Naive B cell (primary cell): Measurements from ENCODE around the gene C19orf44. TPM values are rescaled to one million over a fixed set of nuclear protein-coding genes. Genes with fewer than 3 reads are reported as not detected.

ENCODE experiments used
- ATAC-seq, 2 donors: fragments of 150-1000 bp; cut with Tn5 transposase; 2 replicates each; pipeline ENCODE4 v1.10.0; 2021; ENCODE audit warnings: low read depth in 2 of 2, mild to moderate bottlenecking in 2 of 2, moderate library complexity in 2 of 2
- DNase-seq: peaks from one replicate; pipeline ENCODE4 v3.0.0; 2022
- H3K27ac Mint-ChIP-seq, 6 donors: one replicate each; pipeline ENCODE4 v1.8.0; 2020 to 2022; ENCODE audit warnings: mild to moderate bottlenecking in 6 of 6, mixed read lengths in 6 of 6, moderate library complexity in 5 of 6, inconsistent platforms in 2 of 6
- H3K27me3 Mint-ChIP-seq, 3 donors: one replicate each; pipeline ENCODE4 v1.8.0; 2021 to 2022; ENCODE audit warnings: mixed read lengths in 3 of 3, mild to moderate bottlenecking in 1 of 3
- H3K36me3 Mint-ChIP-seq, 2 donors: one replicate each; pipeline ENCODE4 v1.8.0; 2020 to 2022; ENCODE audit warnings: mixed read lengths in 2 of 2, inconsistent platforms in 1 of 2, mild to moderate bottlenecking in 1 of 2
- H3K4me1 Mint-ChIP-seq, 3 donors: one replicate each; pipeline ENCODE4 v1.8.0; 2020 to 2022; ENCODE audit warnings: mixed read lengths in 3 of 3, inconsistent platforms in 1 of 3, mild to moderate bottlenecking in 1 of 3, moderate library complexity in 1 of 3
- H3K4me3 Mint-ChIP-seq, 8 donors: one replicate each; pipeline ENCODE4 v1.8.0; 2020 to 2022; ENCODE audit warnings: mild to moderate bottlenecking in 8 of 8, mixed read lengths in 8 of 8, moderate library complexity in 8 of 8, inconsistent platforms in 2 of 8
- H3K9me3 Mint-ChIP-seq, 7 donors: one replicate each; pipeline ENCODE4 v1.8.0; 2020 to 2022; ENCODE audit warnings: mixed read lengths in 7 of 7, mild to moderate bottlenecking in 5 of 7, inconsistent platforms in 2 of 7, moderate library complexity in 1 of 7
- polyA plus RNA-seq, 6 donors: library from polyadenylated mRNA; unstranded; fragments of 300-500 nt; fragmentation: Illumina TruSeq; gene quantifications; one replicate each; pipeline ENCODE4 v1.2.3, GENCODE V29; 2021; ENCODE audit warnings: low read depth in 6 of 6

C19orf44 gene
- polyA plus RNA-seq, 6 donors from 2014 or later: 0.74 to 4.6 (median 1.4) TPM; not detected in 1

DNA sequence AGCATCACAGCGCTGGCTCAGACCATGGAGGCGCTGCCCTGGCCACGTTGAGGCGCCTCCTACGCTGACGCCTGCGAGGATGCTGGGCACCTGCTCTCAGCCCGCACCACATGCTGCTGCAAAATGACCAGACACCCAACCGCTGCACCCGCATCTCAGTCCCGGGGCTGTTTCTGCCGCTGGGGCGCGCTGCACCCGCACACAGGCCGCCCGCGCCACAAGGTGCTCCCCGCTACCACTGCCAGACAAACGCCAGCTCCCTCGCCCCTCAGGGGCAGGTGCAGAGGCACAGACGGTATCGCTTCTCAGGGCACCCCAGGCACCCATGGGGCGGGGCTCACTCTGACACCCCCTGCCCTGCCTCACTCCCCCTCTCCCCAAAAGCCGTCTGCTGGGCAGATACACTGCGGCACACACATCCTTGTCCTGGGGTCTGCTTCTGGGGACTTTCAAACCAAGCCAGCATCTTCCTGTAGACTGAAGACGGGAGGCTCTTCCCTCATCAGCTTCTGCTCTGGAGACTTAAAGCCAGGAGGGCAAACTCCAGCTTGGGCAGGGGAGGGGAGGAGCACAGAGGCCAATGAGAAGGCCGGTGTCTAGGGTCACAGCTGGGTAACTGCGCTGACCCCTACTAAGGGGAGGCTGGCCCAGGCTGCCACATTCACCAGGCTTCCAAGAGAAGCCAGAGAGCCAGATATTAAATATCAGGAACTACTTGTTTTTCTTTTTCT is 29.7 kb downstream of the C19orf44 start:
- Mint-ChIP-seq H3K27me3 (no peaks in the 10 kb centered on the region), H3K36me3 (peaks cover 0 to 6% of the 10 kb centered on the region in 2 donors), H3K4me1 (peaks cover 0 to 3% (median 0%) of the 10 kb centered on the region in 3 donors), H3K9me3 (no peaks in the 10 kb centered on the region), H3K27ac (no peak overlapping the region), H3K4me3 (no peak overlapping the region)
- no peak for DNase-seq
- no peak for ATAC-seq

DNA sequence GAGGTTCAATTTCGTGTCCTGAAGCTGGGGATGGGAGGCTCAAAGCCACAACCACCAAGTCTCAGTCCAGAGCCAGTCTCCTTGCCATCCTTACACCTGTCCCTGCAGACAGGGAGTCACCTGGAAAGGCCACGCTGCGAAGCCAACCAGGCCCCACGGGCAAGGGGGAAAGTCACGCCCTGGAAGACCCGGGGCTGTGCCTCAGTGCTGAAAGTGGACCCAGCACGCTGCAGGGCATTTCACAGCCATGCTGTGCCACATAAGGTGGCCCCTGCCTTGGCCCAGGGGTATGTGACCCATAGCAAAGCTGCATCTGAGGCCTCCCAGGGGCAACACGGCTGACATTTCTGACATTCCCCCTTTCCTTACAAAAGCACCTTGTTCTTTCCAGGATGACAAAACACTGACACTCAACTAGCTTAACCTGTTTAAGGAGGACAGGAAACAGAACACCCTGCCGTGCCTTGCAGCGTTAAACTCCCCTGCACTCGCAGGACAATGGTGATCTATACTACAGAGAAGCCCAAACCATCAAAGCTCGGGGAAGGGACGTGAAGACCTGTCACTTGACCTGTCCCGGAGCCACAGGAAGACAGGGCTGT is 31.2 kb downstream of the C19orf44 start:
- Mint-ChIP-seq H3K36me3 (peaks cover 0 to 16% of the 10 kb centered on the region in 2 donors), H3K27ac (peak overlapping the region in 1 of 6 donors; percentile 61)

DNA sequence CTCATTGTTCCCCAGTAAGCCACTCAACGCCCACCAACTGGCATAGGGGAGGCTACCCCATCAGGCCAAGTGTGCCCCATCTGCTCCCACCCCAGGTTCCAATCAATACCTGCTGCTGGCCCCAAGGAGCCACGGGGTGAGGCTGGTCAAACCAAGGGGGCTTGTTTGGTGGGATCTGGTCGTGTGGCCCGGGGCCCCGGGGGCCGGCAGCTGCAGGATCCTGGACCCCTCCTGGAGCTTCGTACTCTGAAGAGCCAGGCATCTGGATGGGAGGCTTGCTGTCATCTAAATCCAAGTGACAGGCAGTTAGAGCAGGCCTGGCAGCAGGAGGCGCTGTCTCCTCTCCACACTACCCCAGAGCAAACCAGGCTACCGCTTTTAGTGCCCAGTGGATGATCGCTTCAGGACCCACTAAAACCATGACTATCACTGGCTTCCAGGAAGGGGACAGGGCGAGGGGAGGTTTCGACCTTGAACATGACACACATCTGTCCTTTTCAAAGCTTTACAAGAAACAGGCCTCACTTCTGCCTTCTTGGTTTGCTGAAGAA is 31.9 kb downstream of the C19orf44 start:
- H3K9me3 Mint-ChIP-seq: no peaks in the 10 kb centered on the region
- H3K36me3 Mint-ChIP-seq: peaks cover 0 to 12% of the 10 kb centered on the region in 2 donors
- H3K4me1 Mint-ChIP-seq: peaks cover 0 to 5% (median 3%) of the 10 kb centered on the region in 3 donors
- H3K27me3 Mint-ChIP-seq: no peaks in the 10 kb centered on the region
- ATAC-seq: peak in 1 of 2 donors; percentile 23
- DNase-seq: peak; percentile 26
- no peak overlapping the region for H3K4me3 Mint-ChIP-seq
- H3K27ac Mint-ChIP-seq: peak overlapping the region in 1 of 6 donors; percentile 61

More for the DNA sequence above, 31.2 kb downstream of the C19orf44 start:
- no peaks in the 10 kb centered on the region for H3K27me3 Mint-ChIP-seq
- ATAC-seq: no peak
- no peak for DNase-seq
- peaks cover 0 to 5% (median 3%) of the 10 kb centered on the region in 3 donors for H3K4me1 Mint-ChIP-seq
- no peak overlapping the region for H3K4me3 Mint-ChIP-seq
- H3K9me3 Mint-ChIP-seq: no peaks in the 10 kb centered on the region

DNA sequence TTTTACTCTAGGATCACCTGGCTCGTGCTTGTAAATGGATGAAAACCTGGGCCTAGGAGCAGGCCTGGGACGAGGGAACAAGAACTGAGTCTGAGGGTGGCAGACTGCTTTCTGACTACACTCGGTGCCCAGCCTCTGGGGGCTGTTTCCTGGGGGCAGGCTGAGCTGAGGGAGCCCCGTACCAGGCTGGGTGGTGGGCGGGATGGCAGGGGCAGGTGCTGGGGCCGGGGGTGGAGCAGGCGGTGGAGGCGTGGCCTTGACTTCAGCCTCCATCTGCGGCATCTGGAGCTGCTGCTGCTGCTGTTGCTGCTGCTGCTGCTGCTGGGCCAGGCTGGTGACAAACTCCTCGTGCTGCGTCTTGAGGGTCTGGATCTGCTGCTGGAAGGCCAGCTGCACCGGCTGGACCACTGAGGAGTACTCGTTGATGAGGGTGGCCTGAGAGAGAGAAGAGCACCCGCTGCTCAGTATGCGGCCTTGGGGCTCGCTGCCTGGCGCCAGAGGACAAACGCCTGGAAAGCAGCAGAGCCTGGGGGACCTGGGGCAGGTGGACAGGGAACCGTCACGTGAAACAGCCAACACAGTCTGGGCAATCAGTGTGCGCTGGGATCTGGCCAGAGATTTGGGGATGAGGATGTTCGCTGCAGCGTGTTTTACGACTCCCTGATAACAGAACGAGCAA is 33.4 kb downstream of the C19orf44 start:
- Mint-ChIP-seq H3K36me3 (peaks cover 0 to 19% of the 10 kb centered on the region in 2 donors), H3K27ac (peak overlapping the region in 1 of 6 donors; percentile 79), H3K4me3 (no peak overlapping the region), H3K4me1 (peaks cover 0 to 9% (median 3%) of the 10 kb centered on the region in 3 donors), H3K27me3 (no peaks in the 10 kb centered on the region), H3K9me3 (no peaks in the 10 kb centered on the region)
- ATAC-seq: no peak
- no peak for DNase-seq

DNA sequence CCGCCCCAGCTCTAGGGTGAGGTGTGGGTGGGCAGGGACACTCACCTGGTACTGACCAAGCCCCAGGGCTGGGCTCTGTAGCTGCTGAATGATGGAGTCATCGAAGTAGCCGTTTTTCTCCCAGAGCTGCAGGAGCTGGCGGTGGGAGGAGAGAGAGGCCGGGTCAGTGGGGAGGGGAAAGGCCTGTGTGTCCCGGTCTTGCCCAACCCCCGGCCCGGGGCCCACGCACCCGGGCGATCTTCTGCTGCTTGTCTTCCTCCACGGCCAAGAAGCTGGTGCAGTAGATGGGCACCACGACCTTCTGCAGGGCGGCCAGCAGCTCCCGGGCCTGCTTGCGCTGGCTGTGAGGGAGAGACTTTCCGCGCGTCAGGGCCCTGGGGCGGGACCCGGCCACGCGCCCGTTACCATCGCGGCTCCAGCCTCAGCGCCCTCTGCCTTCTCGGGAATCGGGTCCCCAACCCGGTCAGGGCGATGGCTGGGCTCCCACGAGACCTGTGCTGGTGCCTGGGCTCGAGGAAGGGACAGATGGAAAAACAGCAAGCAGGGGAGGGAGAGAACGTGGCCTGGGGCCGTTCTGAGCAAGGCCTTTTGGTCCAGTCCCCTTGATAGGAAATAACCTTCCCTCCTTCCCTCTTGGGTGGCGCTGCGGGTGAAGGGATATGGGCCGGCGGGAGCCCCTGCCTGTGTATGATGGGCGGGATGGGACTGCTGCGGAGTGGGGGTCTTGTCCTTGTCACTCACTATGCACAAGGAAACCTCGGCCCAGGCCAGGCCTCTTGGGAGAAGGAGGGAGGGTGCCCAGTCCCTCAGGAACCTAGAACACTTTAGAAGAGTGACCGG is 34.6 kb downstream of the C19orf44 start:
- Mint-ChIP-seq H3K36me3 (peaks cover 0 to 19% of the 10 kb centered on the region in 2 donors), H3K27me3 (no peaks in the 10 kb centered on the region), H3K27ac (peak overlapping the region in 1 of 6 donors; percentile 7), H3K9me3 (no peaks in the 10 kb centered on the region), H3K4me1 (peaks cover 1 to 9% (median 3%) of the 10 kb centered on the region in 3 donors), H3K4me3 (no peak overlapping the region)
- DNase-seq: no peak
- no peak for ATAC-seq

DNA sequence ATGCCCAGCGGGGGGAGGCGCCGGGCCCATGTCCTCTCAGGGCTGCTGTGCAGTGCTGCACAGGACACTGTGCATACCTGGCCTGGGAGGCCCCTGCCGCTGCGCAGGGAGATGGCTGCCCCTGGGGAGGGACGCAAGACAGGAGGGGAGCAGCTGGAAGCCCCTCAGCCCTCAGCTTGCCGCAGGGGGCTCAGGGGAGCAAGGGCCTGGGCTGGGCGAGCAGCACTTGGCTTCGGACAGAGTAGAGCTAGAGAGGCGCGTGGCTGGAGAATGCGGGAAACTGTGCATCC is 35.1 kb downstream of the C19orf44 start:
- ATAC-seq (no peak), DNase-seq (no peak)
- Mint-ChIP-seq H3K36me3 (peaks cover 0 to 23% of the 10 kb centered on the region in 2 donors), H3K27me3 (no peaks in the 10 kb centered on the region), H3K4me1 (peaks cover 6 to 13% (median 7%) of the 10 kb centered on the region in 3 donors), H3K9me3 (no peaks in the 10 kb centered on the region), H3K27ac (peak overlapping the region in 1 of 6 donors; percentile 7), H3K4me3 (no peak overlapping the region)

DNA sequence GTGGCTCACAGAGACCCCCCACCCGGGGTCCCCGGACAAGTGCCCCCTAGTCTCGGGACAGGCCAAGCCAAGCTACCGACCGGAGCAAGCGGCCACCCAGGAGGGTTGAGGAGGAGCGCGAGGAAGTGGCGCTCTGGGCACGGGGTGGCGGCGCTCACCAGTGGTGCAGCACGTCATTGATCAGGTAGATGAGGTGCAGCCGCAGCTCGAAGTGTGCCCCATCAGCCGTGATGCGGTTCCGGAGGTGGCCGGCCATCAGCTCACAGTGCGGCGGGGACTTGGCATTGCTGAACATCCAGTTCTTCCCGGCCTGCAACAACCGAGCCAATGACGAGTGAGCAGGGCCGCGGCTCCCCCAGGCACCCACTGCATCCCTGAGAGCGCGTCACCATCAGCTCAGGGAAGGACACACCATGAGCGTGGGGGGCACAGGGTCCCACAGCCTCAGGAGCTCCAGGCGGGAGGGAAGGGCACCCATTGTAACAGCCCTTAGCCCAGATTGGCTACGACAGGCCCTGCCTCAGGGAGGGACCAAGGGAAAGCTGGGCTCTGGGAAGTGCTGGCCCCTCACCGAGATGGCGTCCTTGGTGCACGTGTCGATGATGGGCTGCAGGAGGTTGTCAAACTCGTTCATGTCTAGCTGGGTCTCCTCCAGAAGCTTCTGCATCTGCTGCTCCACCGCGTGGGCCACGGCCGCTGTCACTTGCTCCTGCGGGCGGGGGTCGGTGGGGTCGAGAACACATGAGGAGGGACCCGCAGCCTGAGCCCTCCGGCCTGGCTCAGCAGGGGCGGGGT is 36.4 kb downstream of the C19orf44 start:
- H3K9me3 Mint-ChIP-seq: no peaks in the 10 kb centered on the region
- no peak overlapping the region for H3K4me3 Mint-ChIP-seq
- DNase-seq (no peak), ATAC-seq (no peak)
- H3K36me3 Mint-ChIP-seq: peaks cover 0 to 30% of the 10 kb centered on the region in 2 donors
- H3K27me3 Mint-ChIP-seq: no peaks in the 10 kb centered on the region
- H3K27ac Mint-ChIP-seq: no peak overlapping the region
- peaks cover 14 to 23% (median 15%) of the 10 kb centered on the region in 3 donors for H3K4me1 Mint-ChIP-seq

DNA sequence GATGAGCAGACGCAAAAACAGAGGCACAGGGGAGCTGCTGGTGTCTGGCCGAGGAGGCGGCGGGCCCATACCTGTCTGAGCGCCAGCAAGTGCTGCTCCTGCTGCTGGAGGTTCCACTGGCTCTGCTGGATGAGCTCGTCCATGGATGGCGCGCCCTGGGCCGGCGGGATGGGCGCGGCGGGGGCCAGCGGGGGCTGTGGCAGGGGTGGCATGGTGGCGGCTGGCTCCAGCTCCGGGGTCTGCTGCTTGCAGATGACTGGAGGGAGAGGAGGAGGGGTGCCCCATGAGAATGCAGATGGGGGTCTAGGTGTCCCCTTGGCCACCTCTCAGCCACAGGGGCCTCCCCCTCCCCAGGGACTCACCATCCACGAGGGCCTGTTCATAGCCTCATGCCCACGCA is 39.2 kb downstream of the C19orf44 start:
- H3K4me3 Mint-ChIP-seq: no peak overlapping the region
- no peaks in the 10 kb centered on the region for H3K9me3 Mint-ChIP-seq
- ATAC-seq: no peak
- H3K27ac Mint-ChIP-seq: no peak overlapping the region
- H3K4me1 Mint-ChIP-seq: peaks cover 37 to 42% (median 38%) of the 10 kb centered on the region in 3 donors
- no peak for DNase-seq
- H3K36me3 Mint-ChIP-seq: peaks cover 0 to 40% of the 10 kb centered on the region in 2 donors
- no peaks in the 10 kb centered on the region for H3K27me3 Mint-ChIP-seq

DNA sequence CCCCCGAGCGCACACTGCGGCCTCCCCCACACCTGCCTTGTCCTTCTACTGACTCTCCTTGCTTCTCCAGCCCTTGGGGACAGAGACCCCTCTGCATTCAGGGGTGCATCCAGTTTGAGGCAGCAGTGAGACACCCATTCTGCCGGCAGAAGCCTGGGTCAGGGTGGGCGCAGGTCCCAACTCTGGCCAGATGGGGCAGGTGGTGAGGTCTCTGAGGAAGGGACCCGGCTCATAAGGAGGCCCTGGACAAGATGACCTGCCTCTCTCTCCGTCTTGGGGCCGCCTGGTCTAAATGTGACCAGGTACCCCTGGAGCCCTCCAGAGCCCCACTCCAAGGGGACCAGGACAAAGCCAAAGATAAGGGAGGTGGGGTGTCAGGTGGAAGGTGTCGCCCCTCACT is 39.9 kb downstream of the C19orf44 start:
- no peak for DNase-seq
- Mint-ChIP-seq H3K4me1 (peaks cover 38 to 42% (median 41%) of the 10 kb centered on the region in 3 donors), H3K4me3 (peak overlapping the region in 1 of 8 donors; percentile 24), H3K9me3 (no peaks in the 10 kb centered on the region), H3K27ac (no peak overlapping the region), H3K27me3 (no peaks in the 10 kb centered on the region), H3K36me3 (peaks cover 0 to 37% of the 10 kb centered on the region in 2 donors)
- no peak for ATAC-seq

DNA sequence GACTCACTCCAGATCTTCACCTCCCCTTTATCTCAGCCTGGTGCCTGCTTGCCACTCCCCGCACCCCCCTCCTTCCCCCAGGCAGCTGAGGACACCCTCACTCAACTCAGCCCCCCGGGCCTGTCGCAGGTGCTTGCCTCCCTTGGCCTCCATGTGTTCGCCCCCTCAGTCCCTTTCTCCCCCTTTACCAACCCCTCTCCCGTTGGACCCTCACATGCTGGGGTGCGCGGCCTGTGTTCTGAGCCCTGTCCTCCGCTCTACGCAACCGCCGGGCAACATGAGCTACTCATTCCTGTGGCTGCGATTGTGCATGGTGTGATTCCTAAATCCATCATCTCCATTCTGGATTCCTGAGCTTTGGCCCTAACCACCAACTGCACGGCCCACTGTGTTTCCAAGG is 40.9 kb downstream of the C19orf44 start:
- Mint-ChIP-seq H3K36me3 (peaks cover 0 to 29% of the 10 kb centered on the region in 2 donors), H3K4me3 (peak overlapping the region in 2 of 8 donors; percentile 42 to 43), H3K27ac (peak overlapping the region in 1 of 6 donors; percentile 27), H3K27me3 (no peaks in the 10 kb centered on the region), H3K9me3 (no peaks in the 10 kb centered on the region), H3K4me1 (peaks cover 42 to 47% (median 44%) of the 10 kb centered on the region in 3 donors)
- no peak for DNase-seq
- ATAC-seq: no peak

DNA sequence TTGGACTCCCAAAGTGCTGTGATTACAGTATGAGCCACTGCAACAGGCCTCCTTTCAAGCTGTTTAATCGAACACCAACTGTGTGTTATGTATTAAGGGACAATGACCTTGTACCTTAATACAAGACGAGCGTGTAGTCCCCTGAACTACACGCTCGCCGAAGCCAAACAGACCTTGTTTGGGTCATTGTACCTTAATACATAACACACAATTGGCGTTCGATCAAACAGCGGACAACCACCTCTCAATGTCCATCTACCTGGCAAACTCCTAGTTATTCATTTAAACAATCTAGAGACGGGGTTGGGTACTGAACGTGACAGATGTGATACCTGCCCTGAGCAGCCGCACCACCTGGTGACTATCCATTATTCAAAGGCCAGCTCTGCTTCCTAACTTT is 44.8 kb downstream of the C19orf44 start:
- Mint-ChIP-seq H3K9me3 (no peaks in the 10 kb centered on the region), H3K27me3 (no peaks in the 10 kb centered on the region), H3K36me3 (peaks cover 0 to 21% of the 10 kb centered on the region in 2 donors), H3K27ac (peak overlapping the region in 5 of 6 donors; percentile 73 to 90 (median 82)), H3K4me3 (peak overlapping the region; percentile 87 to 95 (median 92)), H3K4me1 (peaks cover 53 to 69% (median 61%) of the 10 kb centered on the region in 3 donors)
- ATAC-seq: no peak
- no peak for DNase-seq

DNA sequence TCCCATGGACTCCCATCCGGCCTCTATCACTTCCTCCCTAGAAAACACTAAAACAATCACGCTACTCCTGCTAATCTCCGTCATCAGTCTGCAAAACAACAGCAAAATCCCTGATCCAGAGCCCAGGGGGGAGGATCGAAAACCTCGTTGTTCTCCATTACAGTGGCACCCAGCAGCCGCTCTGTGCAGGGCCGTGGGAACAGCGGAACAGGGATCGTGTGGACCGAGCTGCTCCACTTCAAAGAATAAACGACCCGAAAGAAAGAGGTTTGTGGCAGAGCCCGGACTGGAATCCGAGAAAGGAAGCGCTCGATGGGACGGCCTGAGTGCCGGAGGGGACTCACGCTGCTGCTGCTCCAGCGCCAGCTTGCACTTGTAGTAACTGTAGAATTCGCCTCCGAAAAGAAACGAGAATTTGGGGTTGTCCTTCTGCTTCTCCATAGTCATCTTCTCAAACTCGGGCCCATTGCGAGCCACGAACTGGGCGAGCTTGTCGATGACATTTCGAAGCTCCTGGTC is 45.4 kb downstream of the C19orf44 start:
- no peak for ATAC-seq
- peaks cover 0 to 14% of the 10 kb centered on the region in 2 donors for H3K36me3 Mint-ChIP-seq
- H3K4me3 Mint-ChIP-seq: peak overlapping the region; percentile 87 to 95 (median 92)
- no peaks in the 10 kb centered on the region for H3K27me3 Mint-ChIP-seq
- no peaks in the 10 kb centered on the region for H3K9me3 Mint-ChIP-seq
- peak overlapping the region; percentile 75 to 90 (median 84) for H3K27ac Mint-ChIP-seq
- no peak for DNase-seq
- H3K4me1 Mint-ChIP-seq: peaks cover 48 to 66% (median 58%) of the 10 kb centered on the region in 3 donors
